HPDE6-E6E7 (cell line): ENCODE measurements around the gene MCM8.

Source experiments
- DNase-seq: peaks from one replicate; pipeline ENCODE4 v3.0.0; 2011; ENCODE audit warnings: missing footprints; ENCODE audit errors: extremely low spot score

Gene MCM8

GRCh38 chr20:6040958-6041807, 90.7 kb downstream of the MCM8 start:
- no peak for DNase-seq

- no peak for DNase-seq
Observed at GRCh38 chr20:6041808-6042265, 91.4 kb downstream of the MCM8 start.

- no peak for DNase-seq
Observed at GRCh38 chr20:6044115-6044514, 93.7 kb downstream of the MCM8 start.

- DNase-seq, result no peak
Observed at GRCh38 chr20:6045566-6045965, 95.1 kb downstream of the MCM8 start.

GRCh38 chr20:6046432-6046831, 96.0 kb downstream of the MCM8 start:
- no peak for DNase-seq

GRCh38 chr20:6048391-6048790, 97.9 kb downstream of the MCM8 start:
- no peak for DNase-seq
